K562 (cell line): ENCODE results near the gene COBLL1. TPM values are rescaled to one million over a fixed set of nuclear protein-coding genes. Genes with fewer than 3 reads are reported as not detected.

Experiments
- ATAC-seq: fragments of 200-7000 bp; cut with Tn5 transposase; 3 replicates; pipeline ENCODE4 v1.9.1; 2020; ENCODE audit warnings: moderate library complexity
- BruUV-seq: library from RNA; stranded (reverse); fragments of 400-500 nt; replicated peaks from 2 replicates; lab custom pipeline; 2021; lab: Mats Ljungman, UMichigan
- CTCF ChIA-PET: fragments of 300-600 bp; formaldehyde crosslinking; extraction: SDS; loops from one replicate; lab custom pipeline; 2021; ENCODE audit warnings: low intra/inter-chr PET ratio; lab: Yijun Ruan, JAX
- POLR2A ChIA-PET: fragments of 300-600, 350-650 bp; sonication (Branson Sonifier 250); formaldehyde crosslinking; extraction: SDS; loops from one replicate; lab custom pipeline; 2021; ENCODE audit warnings: antibody characterized with exemption, inconsistent platforms; lab: Yijun Ruan, JAX
- DNase-seq, 4 experiments: peaks; one replicate each; pipeline versions ENCODE4 v3.0.0 to v3.0.0-alpha.2; 2011 to 2018; ENCODE audit warnings: low spot score in 3 of 4, mixed read lengths in 3 of 4; ENCODE audit errors: extremely low read depth in 1 of 4
- FAIRE-seq: peaks from 2 replicates; lab custom pipeline; 2011; peaks lifted over from hg19 to GRCh38; lab: Jason Lieb, UNC
- H2AFZ ChIP-seq: 2 replicates; pipeline ENCODE4 v1.6.0; 2011; ENCODE audit warnings: low read depth, low read length, control low read depth, inconsistent platforms
- H3K27ac ChIP-seq: fragments of 200-600 bp; 3 replicates; pipeline ENCODE4 v1.8.0; 2011; ENCODE audit warnings: low read depth, mild to moderate bottlenecking, control low read depth, inconsistent platforms, low read length, moderate library complexity, mixed read lengths; ENCODE audit errors: extremely low read depth
- H3K27me3 ChIP-seq, 2 experiments: fragments of 300-600 bp in 1 of 2; 2 replicates in 1 of 2; 3 replicates in 1 of 2; pipeline versions ENCODE4 v1.6.0 to v1.8.0; 2011; ENCODE audit warnings: inconsistent platforms in 2 of 2, low read length in 2 of 2, mild to moderate bottlenecking in 1 of 2, mixed read lengths in 1 of 2, moderate library complexity in 1 of 2; ENCODE audit not compliant: control insufficient read depth in 2 of 2, insufficient read depth in 2 of 2
- H3K36me3 ChIP-seq: fragments of 300-600 bp; 3 replicates; pipeline ENCODE4 v1.8.0; 2011; ENCODE audit warnings: mild to moderate bottlenecking, low read length, inconsistent platforms; ENCODE audit not compliant: control insufficient read depth, insufficient read depth
- H3K4me1 ChIP-seq, 2 experiments: fragments of 200-600 bp in 1 of 2; replicated peaks in 1 of 2; 2 replicates in 1 of 2; 3 replicates in 1 of 2; pipeline versions ENCODE4 v1.5.1 to v1.8.0; 2011; ENCODE audit warnings: inconsistent platforms in 2 of 2, low read length in 2 of 2, mild to moderate bottlenecking in 1 of 2, mixed read lengths in 1 of 2, moderate library complexity in 1 of 2; ENCODE audit not compliant: control insufficient read depth in 2 of 2, insufficient read depth in 2 of 2
- H3K4me2 ChIP-seq: 2 replicates; pipeline ENCODE4 v1.6.1; 2011; ENCODE audit warnings: low read length, control low read depth, inconsistent platforms, mixed read lengths; ENCODE audit not compliant: insufficient read depth
- H3K4me3 ChIP-seq: fragments of 200-600 bp; sonication (generic), shearing (Covaris generic); 2 replicates; pipeline ENCODE4 v1.5.1; 2016; ENCODE audit warnings: control low read depth, inconsistent platforms
- H3K79me2 ChIP-seq: fragments of 200-600 bp; 3 replicates; pipeline ENCODE4 v1.8.0; 2011; ENCODE audit warnings: low read length, inconsistent platforms; ENCODE audit not compliant: control insufficient read depth, insufficient read depth
- H3K9ac ChIP-seq, 2 experiments: 2 replicates each; pipeline versions ENCODE4 v1.6.0 to v1.6.1; 2011; ENCODE audit warnings: low read depth in 2 of 2, low read length in 2 of 2, control low read depth in 1 of 2, inconsistent platforms in 1 of 2, mild to moderate bottlenecking in 1 of 2, mixed read lengths in 1 of 2; ENCODE audit not compliant: insufficient read depth in 1 of 2
- H3K9me1 ChIP-seq: one replicate; pipeline ENCODE4 v1.6.0; 2011; ENCODE audit warnings: inconsistent platforms, mild to moderate bottlenecking, low read length, moderate library complexity; ENCODE audit not compliant: control insufficient read depth, insufficient read depth
- H3K9me3 ChIP-seq: replicated peaks from 2 replicates; pipeline ENCODE4 v1.5.1; 2011; ENCODE audit warnings: low read depth, low read length, inconsistent platforms; ENCODE audit not compliant: control insufficient read depth, insufficient read depth
- H4K20me1 ChIP-seq: replicated peaks from 2 replicates; pipeline ENCODE4 v1.6.1; 2011; ENCODE audit warnings: low read length, inconsistent platforms, mixed read lengths; ENCODE audit not compliant: control insufficient read depth, insufficient read depth
- BDP1 ChIP-seq: IDR thresholded peaks from 3 replicates; pipeline ENCODE4 v1.6.1; 2011; ENCODE audit not compliant: insufficient read length, insufficient read depth
- CCNT2 ChIP-seq: IDR thresholded peaks from 2 replicates; pipeline ENCODE4 v1.6.1; 2011; ENCODE audit warnings: borderline replicate concordance, low read depth, mild to moderate bottlenecking, moderate library complexity, mixed read lengths, low read length; ENCODE audit not compliant: insufficient read length; ENCODE audit errors: extremely low read depth
- CREB5 ChIP-seq: fragments of 250-450 bp; sonication (Bioruptor Pico); IDR thresholded peaks from 2 replicates; pipeline ENCODE4 v1.5.0; 2020; ENCODE audit warnings: mild to moderate bottlenecking
- LARP7 ChIP-seq: fragments of 450-650 bp; IDR thresholded peaks from 2 replicates; pipeline ENCODE4 v1.6.1; 2016
- MITF ChIP-seq: IDR thresholded peaks from 2 replicates; pipeline ENCODE4 v1.6.1; 2014; ENCODE audit warnings: antibody characterized with exemption
- POLR3A ChIP-seq: IDR thresholded peaks from 2 replicates; pipeline ENCODE4 v1.6.1; 2011; ENCODE audit warnings: borderline replicate concordance, mild to moderate bottlenecking, moderate library complexity; ENCODE audit not compliant: insufficient read length, insufficient read depth; ENCODE audit errors: extremely low read depth
- RREB1 ChIP-seq: fragments of 250-450 bp; sonication (Bioruptor Pico); IDR thresholded peaks from 2 replicates; pipeline ENCODE4 v1.4.0; 2020
- WGBS: fragments of 100-300 bp; shearing (Covaris generic); methylation state at CpG from one replicate; pipeline ENCODE4 v1.1.6; 2016; ENCODE audit warnings: low coverage, mixed read lengths; ENCODE audit not compliant: insufficient coverage; ENCODE audit errors: missing lambda C conversion rate; 5-methylcytosine and 5-hydroxymethylcytosine counted together
- in situ Hi-C: fragments of 300-500 bp; cut with MboI; formaldehyde crosslinking; loops from 4 replicates; pipeline ENCODE4 v1.15.0; 2018; ENCODE audit warnings: inconsistent platforms, mixed read lengths
- intact Hi-C: fragments of 100-400 bp; cut with micrococcal nuclease; formaldehyde crosslinking; loops from 2 replicates; pipeline ENCODE4 v1.14.2; 2022
- polyA plus RNA-seq, 8 experiments: library from polyadenylated mRNA; depleted of rRNA in 4 of 8; stranded (reverse) in 5 of 8; unstranded in 3 of 8; fragments of >200 nt; fragmentation: Nextera tagmentation in 2 of 8; fragmentation: Illumina TruSeq in 1 of 8; extraction: Ambion mirVana in 2 of 8; extraction: Trizol in 1 of 8; gene quantifications; 2 replicates each; pipeline versions ENCODE4 v1.2.1 to v1.2.3, GENCODE V29; 2011 to 2014; ENCODE audit warnings: inconsistent platforms in 1 of 8, missing spikeins in 1 of 8
- total RNA-seq, 7 experiments: library from RNA; depleted of rRNA in 6 of 7; stranded (reverse); fragments of >200 nt in 6 of 7; fragmentation: Illumina TruSeq in 2 of 7; extraction: Trizol in 2 of 7; gene quantifications; 2 replicates each; pipeline versions ENCODE4 v1.2.1 to v1.2.3, GENCODE V29; 2011 to 2021; ENCODE audit warnings: low replicate concordance in 1 of 7
- TF ChIP-seq, protein P1 (sequence below): fragments of 450-650 bp; conservative IDR thresholded peaks from 2 replicates; pipeline ENCODE4 v1.6.1; 2016; ENCODE audit warnings: missing genetic modification characterization, low read depth, mild to moderate bottlenecking, missing compliant biosample characterization, moderate library complexity

The COBLL1 gene
- total and polyA plus RNA-seq, 9 of the 15 experiments (the other 6 are each of a cell fraction or from before 2014, with no cell fraction given), result 0.07 to 1.6 (median 0.71) TPM

GRCh38 chr2:164734196-164734595, 107.4 kb downstream of the COBLL1 start:
- intact Hi-C loops, result no loop called here
- H3K4me2 ChIP-seq, result no peak overlapping the region
- TF ChIP-seq BDP1 (no peak), CREB5 (CRISPR knock-in tag) (no peak), CCNT2 (no peak), POLR3A (no peak), MITF (no peak), LARP7 (no peak), RREB1 (CRISPR knock-in tag) (no peak)
- TF ChIP-seq, protein P1, sequence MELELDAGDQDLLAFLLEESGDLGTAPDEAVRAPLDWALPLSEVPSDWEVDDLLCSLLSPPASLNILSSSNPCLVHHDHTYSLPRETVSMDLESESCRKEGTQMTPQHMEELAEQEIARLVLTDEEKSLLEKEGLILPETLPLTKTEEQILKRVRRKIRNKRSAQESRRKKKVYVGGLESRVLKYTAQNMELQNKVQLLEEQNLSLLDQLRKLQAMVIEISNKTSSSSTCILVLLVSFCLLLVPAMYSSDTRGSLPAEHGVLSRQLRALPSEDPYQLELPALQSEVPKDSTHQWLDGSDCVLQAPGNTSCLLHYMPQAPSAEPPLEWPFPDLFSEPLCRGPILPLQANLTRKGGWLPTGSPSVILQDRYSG, result no peak
- TF ChIP-seq, all 486 proteins: peak for 0
- Histone ChIP-seq H3K9ac (no peak overlapping the region), H3K27ac (no peak overlapping the region), H3K4me3 (no peak overlapping the region), H3K79me2 (no peaks in the 10 kb centered on the region), H3K4me1 (no peaks in the 10 kb centered on the region), H2AFZ (no peak overlapping the region), H4K20me1 (no peaks in the 10 kb centered on the region), H3K9me3 (no peaks in the 10 kb centered on the region), H3K9me1 (no peaks in the 10 kb centered on the region), H3K36me3 (no peaks in the 10 kb centered on the region), H3K27me3 (no peaks in the 10 kb centered on the region)
- 0% methylated on average over 3 of the region's 3 CpGs for WGBS
- ATAC-seq, result no peak
- no peak for FAIRE-seq
- DNase-seq, result no peak
- BruUV-seq, result no TSS peak
- CTCF ChIA-PET, result no interaction called here
- in situ Hi-C loops, result no loop called here
- POLR2A ChIA-PET, result no interaction called here
